IPS-18c (cell line): ENCODE results near the gene AKR1A1.
A peak's percentile ranks its signal among the peaks of the same experiment; 100 is the strongest.

ENCODE experiments used
- H3K4me3 ChIP-seq: 2 replicates; pipeline ENCODE4 v1.7.0; 2013; ENCODE audit warnings: low read depth, mild to moderate bottlenecking, low read length, moderate library complexity; ENCODE audit not compliant: insufficient read depth
- H3K9me3 ChIP-seq: one replicate; pipeline ENCODE4 v1.6.1; 2013; ENCODE audit warnings: mild to moderate bottlenecking, low read length, moderate library complexity; ENCODE audit not compliant: control insufficient read depth, insufficient read depth

The AKR1A1 gene

DNA sequence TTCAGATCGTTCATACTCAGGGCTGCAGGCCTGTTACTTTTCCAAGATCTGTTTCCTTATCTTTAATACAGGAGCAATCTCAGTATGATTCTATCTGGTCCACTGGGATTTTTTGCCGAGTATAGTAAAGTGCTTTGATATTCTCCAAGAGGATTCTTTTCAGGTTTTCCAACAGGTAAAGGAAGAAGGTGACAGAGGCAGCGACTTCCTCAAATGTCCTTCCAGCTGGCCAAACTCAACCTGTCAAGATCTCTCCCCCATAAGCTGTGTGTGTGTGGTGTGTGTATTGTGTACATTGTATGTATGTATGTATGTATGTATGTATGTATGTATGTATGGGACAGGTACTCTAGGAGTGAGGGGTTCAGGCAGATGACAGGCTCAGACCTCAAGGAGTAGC lies 1.1 kb downstream of the AKR1A1 start:
- H3K9me3 ChIP-seq, result peaks cover 2% of the 10 kb centered on the region
- H3K4me3 ChIP-seq, result peak overlapping the region; percentile 86

DNA sequence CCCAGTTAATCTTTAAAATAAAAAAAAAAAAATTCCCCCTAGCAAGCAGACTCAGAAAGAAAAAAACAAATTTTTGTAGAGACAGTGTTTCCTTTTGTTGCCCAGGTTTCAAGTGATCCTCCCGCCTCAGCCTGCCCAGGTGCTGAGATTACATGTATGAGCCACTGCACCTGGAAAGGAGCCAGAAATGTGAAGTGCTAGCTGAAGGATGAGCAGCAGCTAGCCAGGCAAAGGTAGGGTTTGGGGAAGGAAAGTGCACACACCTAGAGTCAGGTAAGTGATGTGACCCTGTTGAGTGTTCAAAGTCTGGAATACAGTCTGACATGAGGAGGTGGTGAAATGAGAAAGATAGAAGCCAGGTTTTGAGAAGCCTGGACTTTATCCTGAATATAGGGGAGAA lies 1.7 kb downstream of the AKR1A1 start:
- Histone ChIP-seq H3K9me3 (peaks cover 2% of the 10 kb centered on the region), H3K4me3 (0 out of 2 replicates have a peak overlapping the region, but pooled peaks have one; percentile 86)

DNA sequence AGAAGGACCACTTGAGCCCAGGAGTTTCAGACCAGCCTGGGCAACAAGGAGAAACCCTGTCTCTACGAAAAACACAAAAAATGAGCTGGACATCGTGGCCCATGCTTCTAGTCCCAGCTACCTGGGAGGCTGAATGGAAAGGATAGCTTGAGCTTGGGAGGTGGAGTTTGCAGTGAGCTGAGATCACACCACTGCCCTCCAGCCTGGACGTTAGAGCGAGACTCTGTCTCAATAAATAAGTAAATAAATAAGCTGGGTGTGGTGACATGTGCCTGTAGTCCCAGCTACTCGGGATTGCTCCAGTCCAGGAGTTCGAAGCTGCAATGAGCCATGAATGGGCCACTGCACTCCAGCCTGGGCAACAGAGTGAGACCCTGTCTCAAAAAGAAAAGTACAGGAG lies 3.6 kb downstream of the AKR1A1 start:
- Histone ChIP-seq H3K9me3 (peaks cover 2% of the 10 kb centered on the region), H3K4me3 (no peak overlapping the region)

DNA sequence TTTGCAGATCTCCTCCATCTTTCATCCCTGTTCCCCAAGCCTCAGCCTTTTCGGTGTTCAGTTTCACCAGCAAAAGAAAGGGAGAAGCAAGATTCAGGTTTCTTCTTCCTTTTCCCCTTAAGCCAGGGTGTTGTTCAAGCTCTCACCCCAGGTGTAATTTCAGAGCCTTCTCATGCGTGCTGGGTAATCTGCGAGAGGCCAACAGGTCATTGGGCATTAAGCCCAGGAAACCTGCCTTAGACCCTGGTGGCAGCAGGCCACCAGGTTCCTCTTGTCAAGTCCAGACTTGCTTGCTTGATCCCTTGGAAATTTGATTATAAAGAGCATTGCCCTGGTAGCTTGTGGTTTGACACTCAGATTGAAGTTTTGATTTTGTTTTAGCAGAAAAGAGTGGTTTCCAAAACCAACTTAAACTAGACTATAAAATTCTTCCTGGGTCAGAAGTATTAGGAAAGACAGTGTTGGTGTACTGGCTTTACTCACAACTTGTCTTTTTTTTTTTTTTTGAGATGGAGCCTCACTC lies 6.9 kb downstream of the AKR1A1 start:
- no peaks in the 10 kb centered on the region for H3K9me3 ChIP-seq
- H3K4me3 ChIP-seq, result no peak overlapping the region

DNA sequence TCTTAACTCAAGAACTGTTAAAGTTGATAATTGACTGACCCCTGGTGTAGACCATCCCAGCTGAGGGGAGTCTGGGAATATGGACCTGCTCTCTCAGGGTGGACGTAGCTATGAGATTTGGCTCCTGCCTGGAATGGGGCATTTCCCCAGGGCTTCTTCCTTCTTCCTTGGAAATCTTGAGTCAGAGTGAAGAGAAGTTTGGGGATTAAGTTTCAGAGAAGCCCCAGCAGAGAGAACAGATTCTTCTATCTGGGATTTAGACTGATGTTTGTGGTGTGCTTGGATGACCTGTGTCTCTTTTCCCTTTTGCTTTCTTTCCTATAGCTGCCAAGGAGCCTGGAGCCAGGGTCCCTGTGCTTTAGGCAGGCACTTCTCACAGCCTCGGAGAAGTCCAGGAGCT lies 13.2 kb downstream of the AKR1A1 start:
- H3K9me3 ChIP-seq, result no peaks in the 10 kb centered on the region
- no peak overlapping the region for H3K4me3 ChIP-seq

GRCh38 chr1:45566722-45567121 lies 16.1 kb downstream of the AKR1A1 start:
- Histone ChIP-seq H3K9me3 (no peaks in the 10 kb centered on the region), H3K4me3 (no peak overlapping the region)

- no peaks in the 10 kb centered on the region for H3K9me3 ChIP-seq
- H3K4me3 ChIP-seq, result no peak overlapping the region
Measured at GRCh38 chr1:45567911-45568310, 17.3 kb downstream of the AKR1A1 start.

DNA sequence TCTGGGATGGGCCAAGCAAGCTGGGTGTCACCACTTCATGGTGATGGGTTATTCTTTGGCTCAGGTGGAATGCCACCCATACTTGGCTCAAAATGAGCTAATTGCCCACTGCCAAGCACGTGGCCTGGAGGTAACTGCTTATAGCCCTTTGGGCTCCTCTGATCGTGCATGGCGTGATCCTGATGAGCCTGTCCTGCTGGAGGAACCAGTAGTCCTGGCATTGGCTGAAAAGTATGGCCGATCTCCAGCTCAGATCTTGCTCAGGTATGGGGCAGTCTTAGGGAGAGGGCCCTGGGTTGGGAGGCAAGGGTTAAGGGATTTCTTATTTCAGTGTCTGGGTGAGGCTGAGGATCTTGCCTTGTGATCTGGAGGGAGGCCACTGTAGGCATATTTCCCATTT lies 17.8 kb downstream of the AKR1A1 start:
- Histone ChIP-seq H3K9me3 (no peaks in the 10 kb centered on the region), H3K4me3 (no peak overlapping the region)

GRCh38 chr1:45569571-45569961 lies 18.9 kb downstream of the AKR1A1 start:
- Histone ChIP-seq H3K4me3 (no peak overlapping the region), H3K9me3 (no peaks in the 10 kb centered on the region)

DNA sequence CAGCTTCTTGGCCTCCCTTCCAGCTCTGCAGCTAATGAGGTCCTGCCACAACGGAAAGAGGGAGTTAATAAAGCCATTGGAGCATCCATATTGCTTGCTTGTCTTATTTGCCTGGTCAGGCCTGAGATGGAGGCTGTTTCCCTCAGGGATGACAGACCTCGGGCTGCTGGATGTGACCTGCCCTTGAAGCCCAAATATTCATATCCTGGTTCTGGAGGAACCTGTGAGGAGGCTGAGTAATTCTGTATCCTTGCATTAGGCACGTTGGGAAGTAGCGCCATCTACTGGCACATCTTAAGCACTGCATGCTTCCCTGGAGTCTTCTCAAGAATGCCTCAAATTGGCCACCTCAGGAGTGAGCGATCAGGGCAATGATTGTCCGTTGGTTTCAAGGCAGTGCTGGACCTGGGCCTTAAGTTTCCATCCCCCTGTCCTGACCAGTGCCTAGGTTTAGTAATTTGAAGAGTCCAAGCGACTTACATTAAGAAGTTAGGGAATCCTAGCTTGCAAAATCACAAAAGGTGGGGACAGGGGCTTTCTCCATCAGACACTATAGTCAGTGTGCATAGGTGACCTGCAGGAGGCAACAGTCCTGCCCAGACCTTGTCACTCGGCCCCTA lies 19.4 kb downstream of the AKR1A1 start:
- no peak overlapping the region for H3K4me3 ChIP-seq
- no peaks in the 10 kb centered on the region for H3K9me3 ChIP-seq

- Histone ChIP-seq H3K9me3 (no peaks in the 10 kb centered on the region), H3K4me3 (no peak overlapping the region)
Measured at GRCh38 chr1:45570631-45571030, 20.0 kb downstream of the AKR1A1 start.

- Histone ChIP-seq H3K4me3 (no peak overlapping the region), H3K9me3 (no peaks in the 10 kb centered on the region)
Measured at GRCh38 chr1:45573231-45573804, 22.7 kb downstream of the AKR1A1 start.

DNA sequence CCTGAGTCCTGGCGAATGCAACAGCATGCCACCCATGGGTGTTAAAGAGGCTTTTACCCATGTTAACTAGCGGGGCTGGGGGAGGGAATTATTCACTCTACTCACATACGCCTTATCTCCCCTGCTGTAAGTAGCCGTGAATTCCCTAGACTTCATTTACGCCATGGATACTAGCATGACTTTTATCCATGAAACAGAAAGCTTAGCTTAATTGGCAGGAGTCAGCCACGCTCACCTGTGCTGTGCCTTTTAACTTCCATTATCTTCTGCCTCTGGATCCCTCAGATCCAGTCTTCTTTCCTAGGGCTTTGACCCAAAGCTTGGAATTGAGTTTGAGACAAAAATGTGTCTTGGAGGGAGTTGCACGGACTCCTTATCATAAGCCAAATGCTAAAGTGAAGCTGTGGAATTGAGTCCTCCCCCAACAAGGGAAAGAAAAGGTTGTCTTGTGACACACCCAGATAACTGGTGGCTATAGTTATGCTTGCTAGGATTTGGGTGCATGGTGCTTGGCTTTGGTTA lies 23.5 kb downstream of the AKR1A1 start:
- H3K9me3 ChIP-seq, result no peaks in the 10 kb centered on the region
- H3K4me3 ChIP-seq, result no peak overlapping the region

GRCh38 chr1:45583264-45583665 lies 32.6 kb downstream of the AKR1A1 start:
- H3K9me3 ChIP-seq, result no peaks in the 10 kb centered on the region

GRCh38 chr1:45583666-45584350 lies 33.2 kb downstream of the AKR1A1 start, which contains the start of gene NASP:
NASP (plus strand) TSS chr1:45584041; CDS start chr1:45584147, 106 bp downstream.
- peak within 1 kb of the TSS; percentile 99 for H3K4me3 ChIP-seq
- H3K9me3 ChIP-seq, result no peaks in the 10 kb centered on the region

More at GRCh38 chr1:45583264-45583665, 32.6 kb downstream of the AKR1A1 start:
- H3K4me3 ChIP-seq, result peak overlapping the region; percentile 99

GRCh38 chr1:45584351-45585109 lies 33.9 kb downstream of the AKR1A1 start:
- Histone ChIP-seq H3K9me3 (no peaks in the 10 kb centered on the region), H3K4me3 (peak overlapping the region; percentile 99)

- H3K4me3 ChIP-seq, result peak overlapping the region; percentile 99
- H3K9me3 ChIP-seq, result no peaks in the 10 kb centered on the region
Measured at GRCh38 chr1:45585110-45585426, 34.4 kb downstream of the AKR1A1 start.
